ENCODE measurements around the gene GALP. TPM values are rescaled to one million over a fixed set of nuclear protein-coding genes. Genes with fewer than 3 reads are reported as not detected.
"Not testable (repeated sequence)": the region's sequence is repeated elsewhere in the genome, so short reads cannot be mapped to it uniquely, and the experiment has no call there.

GALP gene
- polyA plus RNA-seq, 1 experiment: not detected

DNA sequence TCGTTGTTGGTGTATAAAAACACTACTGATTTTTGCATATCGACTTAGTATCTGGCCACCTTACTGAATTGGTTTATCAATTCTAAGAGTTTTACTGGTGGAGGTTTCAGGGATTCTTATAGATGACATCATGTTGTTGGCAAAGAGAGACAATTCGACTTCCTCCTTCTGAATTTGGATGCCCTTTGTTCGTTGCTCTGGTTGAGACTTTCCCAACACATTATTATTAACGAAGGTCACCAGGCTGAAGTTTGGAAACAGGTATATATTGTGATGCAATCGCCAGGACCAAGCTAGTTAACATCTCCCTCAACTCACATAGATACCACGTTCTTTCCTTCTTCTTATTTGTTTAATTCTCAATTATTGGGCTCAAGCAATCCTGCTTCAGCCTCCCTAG lies 23.9 kb downstream of the GALP start:
- DNase-seq (ENCODE audit: low read depth): no peak
- POLR2A ChIA-PET: no interaction called here

DNA sequence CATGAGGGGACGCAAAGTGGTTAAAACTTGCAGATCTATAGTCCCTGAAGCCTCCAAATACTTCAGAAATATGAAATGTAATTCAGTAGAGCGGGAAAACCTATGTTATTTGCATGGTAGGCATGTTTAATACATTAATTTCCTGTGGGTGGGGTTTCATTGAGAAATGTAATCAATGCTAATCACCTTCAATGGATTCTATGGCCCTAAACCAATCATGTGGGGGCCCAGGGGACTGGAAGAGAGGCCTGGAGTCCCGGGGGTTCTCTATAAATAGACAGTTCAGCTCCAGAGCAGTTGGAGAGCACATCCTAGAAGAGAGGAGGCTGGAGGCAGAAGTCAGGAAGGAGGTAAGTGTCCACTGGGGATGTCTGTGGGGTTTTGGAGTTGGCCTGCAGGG lies 26.2 kb downstream of the GALP start, which contains the start of gene ZSCAN5C:
Gene ZSCAN5C, plus strand, starts transcription at position 301 of the 400 bp plus-strand sequence. CDS start 3,641 bp downstream, outside the sequence.
- DNase-seq (ENCODE audit: low read depth): no peak
- H3K4me3 ChIP-seq (ENCODE audit: low read depth, low read length): no peak within 1 kb of the TSS
- no peaks in the 10 kb centered on the region for H3K36me3 ChIP-seq (ENCODE audit: control insufficient read depth, insufficient read depth, low read length)
- no peaks in the 10 kb centered on the region for H3K27me3 ChIP-seq (ENCODE audit: control insufficient read depth, insufficient read depth, low read length)
- CTCF ChIA-PET: no interaction called here
- no peak for TF ChIP-seq CTCF (IDR thresholded peaks at IDR 0.05; ENCODE audit: insufficient read depth, low read depth, low read length)
- POLR2A ChIA-PET: no interaction called here

More for the DNA sequence above, 23.9 kb downstream of the GALP start:
- no peak overlapping the region for H3K4me3 ChIP-seq (ENCODE audit: low read depth, low read length)
- no peaks in the 10 kb centered on the region for H3K36me3 ChIP-seq (ENCODE audit: control insufficient read depth, insufficient read depth, low read length)
- H3K27me3 ChIP-seq (ENCODE audit: control insufficient read depth, insufficient read depth, low read length): no peaks in the 10 kb centered on the region
- TF ChIP-seq CTCF (IDR thresholded peaks at IDR 0.05; ENCODE audit: insufficient read depth, low read depth, low read length): no peak
- CTCF ChIA-PET: interaction anchor here (1.7 kb wide), 1 partner anchor 28 kb away, joined by 3 read pairs; no protein-coding TSS in a partner anchor

- CTCF ChIA-PET, POLR2A ChIA-PET: not testable (repeated sequence)
Observed at GRCh38 chr19:56207581-56207980, 31.8 kb downstream of the GALP start.

DNA sequence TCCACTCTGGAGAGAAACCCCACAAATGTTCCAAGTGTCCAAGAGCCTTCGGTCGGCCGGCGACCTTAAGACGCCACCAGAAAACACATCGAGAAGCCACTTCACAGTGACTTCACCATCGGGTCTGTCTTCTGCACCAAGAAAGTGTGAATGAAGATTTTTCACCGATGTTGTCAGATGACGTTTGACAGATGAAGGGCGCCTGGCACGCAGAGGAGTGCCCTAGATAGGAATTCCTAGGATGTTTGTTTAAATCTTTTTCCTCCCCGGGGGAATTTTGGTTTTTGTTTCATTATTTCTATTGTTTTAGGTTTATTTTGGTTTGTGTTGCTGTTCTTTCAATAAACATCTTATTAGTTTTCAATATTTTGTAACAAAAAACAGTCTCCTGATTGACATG lies 33.3 kb downstream of the GALP start:
- CTCF ChIA-PET: no interaction called here
- no peak for DNase-seq (ENCODE audit: low read depth)
- no peak for TF ChIP-seq CTCF (IDR thresholded peaks at IDR 0.05; ENCODE audit: insufficient read depth, low read depth, low read length)
- POLR2A ChIA-PET: no interaction called here
- Histone ChIP-seq H3K36me3 (ENCODE audit: control insufficient read depth, insufficient read depth, low read length) (no peaks in the 10 kb centered on the region), H3K4me3 (ENCODE audit: low read depth, low read length) (no peak overlapping the region), H3K27me3 (ENCODE audit: control insufficient read depth, insufficient read depth, low read length) (no peaks in the 10 kb centered on the region)

More at GRCh38 chr19:56207581-56207980, 31.8 kb downstream of the GALP start:
- H3K36me3 ChIP-seq (ENCODE audit: control insufficient read depth, insufficient read depth, low read length); H3K4me3 ChIP-seq (ENCODE audit: low read depth, low read length); DNase-seq (ENCODE audit: low read depth); H3K27me3 ChIP-seq (ENCODE audit: control insufficient read depth, insufficient read depth, low read length): not testable (repeated sequence)

DNA sequence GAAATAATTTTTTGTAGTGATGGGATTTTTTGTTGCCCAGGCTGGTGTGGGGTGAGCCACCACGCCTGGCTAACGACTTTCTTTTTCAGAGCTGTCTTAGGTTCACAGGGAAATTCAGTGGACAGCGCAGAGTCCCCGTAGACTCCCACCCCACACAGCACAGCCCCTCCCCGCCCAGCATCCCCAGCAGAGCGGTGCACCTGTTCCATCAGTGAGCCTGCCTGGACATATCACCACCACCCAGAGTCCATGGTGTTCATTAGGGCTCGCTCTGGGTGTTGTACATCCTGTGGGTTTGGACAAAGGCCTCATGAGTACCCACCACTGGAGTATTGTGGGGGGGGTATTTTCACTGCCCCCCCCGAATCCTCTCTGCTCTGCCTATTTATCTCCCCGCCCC lies 34.2 kb downstream of the GALP start:
- H3K27me3 ChIP-seq (ENCODE audit: control insufficient read depth, insufficient read depth, low read length); POLR2A ChIA-PET; CTCF ChIA-PET; DNase-seq (ENCODE audit: low read depth); H3K36me3 ChIP-seq (ENCODE audit: control insufficient read depth, insufficient read depth, low read length); H3K4me3 ChIP-seq (ENCODE audit: low read depth, low read length): not testable (repeated sequence)

GRCh38 chr19:56211718-56212117 lies 35.9 kb downstream of the GALP start:
- no peak for TF ChIP-seq CTCF (IDR thresholded peaks at IDR 0.05; ENCODE audit: insufficient read depth, low read depth, low read length)
- Histone ChIP-seq H3K36me3 (ENCODE audit: control insufficient read depth, insufficient read depth, low read length) (no peaks in the 10 kb centered on the region), H3K27me3 (ENCODE audit: control insufficient read depth, insufficient read depth, low read length) (no peaks in the 10 kb centered on the region), H3K4me3 (ENCODE audit: low read depth, low read length) (no peak overlapping the region)
- POLR2A ChIA-PET: no interaction called here
- CTCF ChIA-PET: no interaction called here
- no peak for DNase-seq (ENCODE audit: low read depth)
